HG02623 (cell line): ENCODE data around the gene CRTC3.
"Not testable (repeated sequence)": the region's sequence is repeated elsewhere in the genome, so short reads cannot be mapped to it uniquely, and the experiment has no call there.

Experiments used
- ATAC-seq: cut with Tn5 transposase; IDR thresholded peaks from one replicate; pipeline ENCODE4 v1.9.1; 2021; ENCODE audit warnings: moderate library complexity; ENCODE audit not compliant: unreplicated experiment

CRTC3 gene

DNA sequence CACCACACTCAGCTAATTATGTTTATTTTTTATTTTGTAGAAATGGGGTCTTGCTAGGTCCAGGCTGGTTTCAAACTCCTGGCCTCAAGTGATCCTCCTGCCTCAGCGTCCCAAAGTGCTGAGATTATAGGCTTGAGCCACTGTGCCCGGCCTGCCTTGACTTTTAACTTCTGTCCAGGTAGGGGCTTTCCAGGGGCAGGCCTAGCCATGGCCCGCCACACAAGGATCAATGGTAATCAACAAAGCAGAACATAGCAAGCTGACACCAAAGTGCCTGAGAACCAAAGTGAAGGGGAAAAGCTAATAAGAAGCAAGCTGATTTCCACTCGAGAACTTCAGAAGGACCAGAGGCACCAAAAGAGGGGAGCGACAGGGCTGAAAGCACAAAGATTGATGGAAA, 9.4 kb upstream of the CRTC3 start:
- no peak for ATAC-seq

DNA sequence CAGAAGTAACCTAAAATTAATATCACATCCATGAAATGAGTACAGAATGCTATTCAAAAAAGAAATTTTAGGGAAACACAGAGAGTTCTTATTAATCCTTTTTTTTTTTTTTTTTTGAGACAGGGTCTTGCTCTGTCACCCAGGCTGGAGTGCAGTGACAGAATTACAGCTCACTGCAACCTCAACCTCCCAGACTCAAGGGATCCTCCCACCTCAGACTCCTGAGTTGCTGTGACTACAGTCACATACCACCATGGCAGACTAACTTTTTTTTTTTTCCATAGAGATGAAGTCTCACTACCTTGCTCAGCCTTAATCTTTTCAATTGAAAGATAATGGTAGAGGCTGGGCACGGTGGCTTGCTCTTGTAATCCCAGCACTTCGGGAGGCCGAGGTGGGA, 6.3 kb upstream of the CRTC3 start:
- ATAC-seq = no peak

DNA sequence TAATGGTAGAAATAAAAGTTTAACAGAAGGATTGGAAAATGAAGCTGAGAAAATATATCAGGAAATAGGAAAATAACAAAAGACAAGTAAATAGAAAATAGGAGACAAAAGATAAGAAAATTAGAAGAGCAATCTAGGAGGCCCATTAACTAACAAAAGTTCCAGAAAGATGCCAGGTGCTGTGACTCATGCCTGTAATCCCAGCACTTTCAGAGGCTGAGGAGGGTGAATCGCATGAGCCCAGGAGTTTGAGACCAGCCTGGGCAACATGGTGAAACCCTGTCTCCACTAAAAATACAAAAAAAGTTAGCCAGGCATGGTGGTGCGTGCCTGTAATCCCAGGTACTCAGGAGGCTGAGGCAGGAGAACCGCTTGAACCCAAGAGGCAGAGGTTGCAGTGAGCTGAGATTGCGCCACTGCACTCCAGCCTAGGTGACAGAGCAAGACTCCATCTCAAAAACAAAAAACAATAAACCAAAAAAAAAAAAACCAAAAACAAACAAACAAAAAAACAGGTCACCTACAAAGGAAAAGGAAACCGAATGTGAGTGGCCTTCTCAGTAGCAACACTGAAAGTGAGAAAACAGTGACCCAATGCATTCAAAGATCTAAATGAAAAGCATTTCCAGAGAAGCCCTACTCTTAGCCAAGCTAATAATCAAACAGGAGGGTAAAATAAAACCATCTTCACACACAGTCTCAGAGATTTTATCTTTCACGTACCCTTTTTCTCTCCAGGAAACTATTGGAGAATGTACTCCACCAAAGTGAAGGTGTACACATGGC, 5.5 kb upstream of the CRTC3 start:
- not testable (repeated sequence) for ATAC-seq

DNA sequence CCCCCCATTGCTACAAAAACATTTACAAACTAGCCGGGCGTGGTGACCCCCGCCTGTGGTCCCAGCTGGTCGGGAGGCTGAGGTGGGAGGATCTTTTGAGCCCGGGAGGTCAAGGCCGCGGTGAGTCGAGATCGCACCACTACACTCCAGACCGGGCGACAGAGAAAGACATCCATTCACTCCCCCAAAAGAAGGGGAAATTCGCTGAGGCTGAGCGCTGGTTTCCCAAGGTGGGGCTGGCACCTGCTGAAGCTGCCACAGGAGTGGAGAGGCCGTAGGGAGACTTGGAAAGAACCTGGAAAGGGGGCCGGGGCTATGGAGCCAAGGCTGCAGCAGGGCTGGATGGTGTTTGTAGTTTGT, 732 bp upstream of the CRTC3 start:
- no peak for ATAC-seq

DNA sequence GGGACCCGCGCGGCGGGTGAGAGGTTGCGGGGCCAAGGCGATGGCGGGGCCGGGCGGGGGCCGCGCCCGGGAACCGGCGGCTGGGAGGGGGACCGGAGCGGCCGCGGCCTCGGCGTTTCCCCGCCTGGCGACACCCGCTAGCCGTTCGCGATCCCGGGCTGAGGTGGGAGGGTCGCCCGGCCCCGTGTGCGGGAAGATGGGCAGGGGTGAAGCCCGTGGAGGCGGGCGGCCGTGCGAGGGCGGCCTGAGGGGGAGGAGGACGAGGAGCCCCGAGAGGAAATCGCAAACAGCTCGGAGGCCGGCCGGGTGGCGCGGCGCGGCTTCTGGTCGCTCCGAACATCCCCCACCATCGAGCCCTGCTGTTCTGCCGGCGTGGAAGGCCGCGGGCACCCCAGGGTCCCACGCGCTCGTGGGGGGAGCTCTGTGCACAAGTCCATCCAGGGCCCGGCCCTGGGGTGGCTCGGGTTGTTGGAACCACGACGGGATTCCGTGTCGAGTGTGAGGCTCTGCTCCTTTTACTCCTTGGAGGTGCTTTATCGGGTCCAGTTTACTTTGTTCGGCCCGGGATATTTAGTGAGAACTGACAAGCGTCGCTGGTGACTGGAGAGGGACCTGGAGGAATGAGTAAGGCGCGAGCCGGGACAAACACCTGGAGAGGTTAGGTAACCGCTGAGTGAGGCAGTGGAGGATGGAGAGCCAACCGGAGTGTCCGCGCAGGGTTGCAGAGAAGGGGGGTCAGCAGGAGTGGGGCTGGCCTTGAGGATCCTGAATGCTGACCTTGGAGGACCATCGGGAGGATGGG, 728 bp downstream of the CRTC3 start:
- peak; percentile 35 for ATAC-seq

DNA sequence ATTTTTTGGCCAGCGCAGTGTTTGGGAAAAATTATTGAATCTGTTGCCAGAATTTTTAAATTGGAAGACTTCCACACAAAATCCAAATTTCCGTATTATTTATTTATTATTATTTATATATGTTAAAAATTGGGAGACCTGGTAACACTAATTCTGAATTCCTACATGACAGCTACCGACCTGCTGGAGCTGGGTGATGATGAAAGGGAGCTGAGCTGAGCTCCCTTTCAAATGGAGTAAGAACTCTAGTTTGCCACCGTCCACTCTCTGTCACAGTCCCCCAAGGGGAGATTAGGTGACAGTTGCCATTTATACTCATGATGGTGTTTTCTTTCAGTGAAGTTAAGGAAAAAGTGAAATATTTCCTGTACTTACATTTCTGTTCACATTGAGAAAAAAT, 1.4 kb downstream of the CRTC3 start:
- ATAC-seq = no peak

DNA sequence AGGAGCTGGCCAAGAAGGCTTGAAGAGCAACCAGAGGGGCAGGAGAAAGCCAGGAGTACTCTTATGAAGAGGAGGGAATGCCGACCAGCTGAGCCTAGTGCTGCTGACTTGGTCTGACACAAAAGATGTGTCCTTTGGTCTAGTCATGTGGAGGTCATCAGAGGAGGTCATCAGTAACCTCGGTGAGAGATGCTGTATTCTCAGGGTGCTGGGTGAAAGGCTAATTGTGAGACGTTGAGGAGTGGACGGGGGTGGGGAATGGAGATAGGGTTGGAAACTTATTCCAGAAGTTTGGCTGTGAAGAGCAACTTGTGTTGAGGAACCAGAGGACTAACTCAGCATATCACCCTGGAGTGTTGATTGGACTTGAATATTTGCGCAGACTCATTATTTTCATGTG, 5.5 kb downstream of the CRTC3 start:
- no peak for ATAC-seq

DNA sequence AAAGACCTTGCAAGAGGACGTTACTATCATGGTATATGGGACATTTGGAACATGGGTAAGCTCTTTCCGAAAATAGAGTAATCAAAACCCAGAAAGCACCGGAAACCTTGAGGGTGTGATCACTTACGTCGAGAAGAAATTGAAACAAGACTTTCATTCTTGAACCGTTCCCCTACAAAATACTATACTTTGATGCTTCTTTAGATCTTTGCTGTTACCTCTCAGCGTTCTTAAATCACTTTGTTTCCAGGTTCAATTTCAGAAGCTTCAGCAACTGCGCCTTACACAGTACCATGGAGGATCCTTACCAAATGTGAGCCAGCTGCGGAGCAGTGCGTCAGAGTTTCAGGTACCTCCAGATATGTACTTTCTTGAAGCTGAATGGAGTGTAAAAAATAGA, 10.1 kb downstream of the CRTC3 start:
- no peak for ATAC-seq

DNA sequence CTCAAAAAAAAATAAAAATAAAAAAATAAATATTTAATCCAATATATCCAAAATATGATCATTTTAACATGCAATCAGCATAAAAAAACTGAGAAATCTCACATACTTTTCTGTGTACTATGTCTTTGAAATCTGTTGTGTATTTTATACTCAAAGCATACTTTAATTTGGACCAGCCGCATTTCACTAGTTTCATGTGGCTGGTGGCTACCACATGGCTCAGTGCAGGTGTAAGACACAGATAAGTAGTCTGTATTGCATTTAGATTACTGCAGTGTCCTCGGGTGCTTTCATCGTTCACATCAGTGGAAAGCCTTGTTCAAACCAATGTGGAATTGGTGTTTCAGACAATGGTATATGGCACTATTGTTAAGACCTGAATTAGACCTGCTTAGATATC, 11.0 kb downstream of the CRTC3 start:
- no peak for ATAC-seq

DNA sequence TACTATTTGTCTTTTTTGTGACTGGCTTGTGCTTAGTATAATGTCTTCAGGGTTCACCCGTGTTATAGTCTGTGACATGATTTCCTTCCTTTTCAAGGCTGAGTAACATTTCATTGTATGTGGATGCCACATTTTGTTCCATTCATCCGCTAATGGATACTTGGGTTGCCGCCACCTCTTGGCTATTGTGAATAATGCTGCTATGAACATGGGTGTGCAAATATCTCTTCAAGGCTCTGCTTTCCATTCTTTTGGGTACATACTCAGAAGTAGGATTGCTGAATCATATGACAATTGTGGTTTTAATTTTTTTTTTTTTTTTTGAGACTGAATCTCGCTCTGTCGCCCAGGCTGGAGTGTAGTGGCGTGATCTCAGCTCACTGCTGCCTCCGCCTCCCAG, 15.4 kb downstream of the CRTC3 start:
- ATAC-seq = no peak

DNA sequence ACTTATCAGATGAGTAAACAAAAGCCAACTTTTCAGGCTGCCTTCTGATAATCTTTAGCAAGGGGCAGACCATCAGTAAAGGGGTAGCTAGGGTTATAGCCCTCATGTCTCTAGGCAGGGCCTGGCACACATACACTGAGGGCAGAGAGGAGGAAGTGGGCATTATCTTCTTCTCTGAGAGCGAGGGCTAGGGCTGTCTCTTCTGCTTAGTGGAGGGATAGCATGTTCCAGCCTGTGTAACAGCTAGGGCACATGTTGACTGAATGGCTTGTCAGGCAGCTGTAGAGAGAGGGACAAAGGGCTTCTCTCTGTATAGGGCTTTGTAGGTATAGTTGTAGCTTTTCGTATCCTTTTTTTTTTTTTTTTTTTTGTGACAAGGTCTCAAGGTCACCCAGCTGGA, 17.8 kb downstream of the CRTC3 start:
- no peak for ATAC-seq

DNA sequence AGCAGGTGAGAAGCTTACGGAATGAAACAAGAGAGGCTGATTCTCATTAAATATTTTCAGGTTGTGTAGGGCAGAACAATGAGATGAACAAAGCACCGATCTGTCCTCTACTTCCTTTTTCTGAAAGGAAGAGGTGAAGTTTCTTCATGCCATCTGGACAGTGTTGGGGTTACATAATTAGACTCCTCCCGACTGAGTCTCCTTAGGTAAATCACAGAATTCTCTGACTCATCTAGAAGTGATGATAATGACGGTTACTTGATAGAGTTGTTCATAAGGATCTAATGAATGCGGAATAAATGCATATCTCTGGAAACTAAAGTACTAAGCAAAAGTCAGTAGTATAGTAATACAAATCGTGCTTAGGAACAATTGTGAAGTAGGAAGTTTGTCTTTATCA, 21.2 kb downstream of the CRTC3 start:
- no peak for ATAC-seq

DNA sequence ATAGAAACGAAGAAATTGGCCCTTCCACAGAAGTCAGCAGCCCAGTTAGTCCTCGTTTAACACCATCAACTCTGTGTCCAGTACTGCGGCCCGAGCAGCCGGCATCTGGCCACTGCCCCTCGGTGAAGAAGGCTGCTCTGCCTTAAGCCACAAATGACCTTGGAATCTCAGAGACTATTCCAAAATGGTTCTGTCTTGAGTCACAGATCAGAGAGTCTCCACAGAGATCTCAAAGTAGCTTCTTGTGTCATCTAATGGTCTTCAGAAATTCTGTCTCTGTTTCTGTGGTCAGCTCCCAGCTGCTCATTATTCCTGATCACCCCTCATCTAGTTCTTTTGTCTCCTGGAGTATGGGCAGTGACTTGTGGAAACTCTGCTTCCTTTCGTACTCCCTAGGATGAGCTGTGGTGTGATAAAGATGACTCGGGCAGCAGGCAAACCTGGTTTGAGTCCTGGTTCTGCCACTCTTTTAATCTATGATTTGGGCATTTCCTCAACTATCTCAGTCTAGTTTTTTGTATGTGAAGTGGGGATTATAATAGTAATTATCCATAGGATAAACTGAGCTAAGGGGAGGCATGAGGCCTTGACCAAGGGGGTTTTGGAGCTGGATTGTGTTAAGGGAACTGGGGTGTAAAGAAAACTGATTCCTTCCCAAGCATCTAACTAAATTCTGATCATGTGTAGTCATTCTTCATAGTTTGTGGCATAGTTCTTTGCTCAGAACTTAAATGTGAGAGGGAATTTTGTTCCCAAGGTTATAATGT, 22.6 kb downstream of the CRTC3 start:
- no peak for ATAC-seq

DNA sequence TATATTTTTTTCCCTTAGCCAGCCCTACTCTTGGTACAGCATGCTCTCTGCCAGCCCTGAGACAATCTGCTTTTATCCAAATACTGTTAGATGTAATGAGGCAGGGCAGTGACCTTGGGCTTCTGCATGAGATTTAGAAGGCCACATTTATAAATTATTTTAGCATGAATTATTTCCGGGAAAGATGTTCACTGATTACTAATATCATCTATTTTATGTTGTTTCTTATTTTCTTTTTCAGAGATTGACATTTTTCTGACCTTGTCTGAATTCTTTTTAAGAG, 23.1 kb downstream of the CRTC3 start:
- ATAC-seq = no peak

DNA sequence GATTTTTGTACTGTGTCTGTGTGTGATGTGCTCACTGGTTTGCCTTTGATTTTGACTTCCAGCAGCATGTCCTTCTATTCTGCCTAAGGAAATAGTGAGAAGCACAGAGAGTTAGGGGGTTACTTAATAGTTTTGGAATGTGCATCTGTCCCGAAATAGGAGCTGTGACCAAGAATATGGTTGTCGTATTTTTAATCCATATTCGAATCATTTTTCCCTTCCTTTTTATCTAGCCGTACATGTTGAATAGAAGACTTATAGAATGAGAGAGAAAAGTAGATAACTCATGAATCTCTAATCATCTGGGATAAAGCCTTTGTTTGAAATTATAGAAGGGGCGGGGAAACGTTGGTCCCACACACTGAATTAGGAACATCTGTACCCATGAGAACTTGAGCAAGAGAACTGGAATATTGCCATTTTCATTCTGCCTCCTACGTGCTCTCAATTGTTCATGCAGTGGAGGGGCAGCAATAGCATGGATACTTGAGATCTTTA, 23.6 kb downstream of the CRTC3 start:
- no peak for ATAC-seq

DNA sequence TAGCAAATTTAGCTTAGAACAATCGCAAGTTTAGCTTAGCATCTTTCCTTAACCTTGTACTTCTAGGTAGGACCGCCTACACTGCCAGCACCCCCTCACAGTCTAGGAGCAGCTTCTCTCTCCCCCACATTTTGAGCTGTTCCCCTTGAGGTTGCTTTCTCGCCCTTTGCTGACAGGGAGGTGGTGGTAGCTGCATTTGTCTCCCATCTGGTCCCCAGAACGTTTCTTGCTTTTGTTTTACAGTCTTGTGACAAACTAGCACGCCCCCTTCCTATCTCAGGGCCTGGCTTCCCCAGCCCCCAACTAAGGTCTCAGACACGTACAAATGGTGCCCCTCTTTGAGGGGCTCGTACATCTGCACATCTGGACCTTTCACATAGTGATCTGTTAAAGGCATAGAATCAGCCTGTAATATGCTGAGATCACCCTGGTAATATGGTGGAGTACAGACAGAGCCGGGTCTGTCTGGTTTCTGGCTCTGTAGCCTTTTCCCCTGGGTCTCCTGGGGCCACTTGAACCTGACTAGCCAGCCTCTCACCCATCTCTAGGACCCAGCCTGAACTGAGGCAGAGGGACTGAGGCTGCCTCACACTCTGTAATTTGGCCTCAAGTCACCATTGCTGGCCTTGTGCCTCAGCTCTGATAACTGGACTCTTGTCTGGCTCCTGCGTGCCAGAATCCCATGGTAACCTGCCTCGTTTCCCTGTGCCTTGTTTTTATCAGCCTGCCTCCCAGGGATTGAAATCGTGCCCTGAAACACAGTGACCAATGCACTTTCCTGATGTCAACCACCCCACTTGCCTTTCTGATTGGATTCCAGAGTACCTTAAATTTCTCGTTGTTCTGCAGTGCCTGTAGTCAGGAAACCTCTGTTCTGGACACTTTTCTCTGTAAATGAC, 27.7 kb downstream of the CRTC3 start:
- no peak for ATAC-seq

DNA sequence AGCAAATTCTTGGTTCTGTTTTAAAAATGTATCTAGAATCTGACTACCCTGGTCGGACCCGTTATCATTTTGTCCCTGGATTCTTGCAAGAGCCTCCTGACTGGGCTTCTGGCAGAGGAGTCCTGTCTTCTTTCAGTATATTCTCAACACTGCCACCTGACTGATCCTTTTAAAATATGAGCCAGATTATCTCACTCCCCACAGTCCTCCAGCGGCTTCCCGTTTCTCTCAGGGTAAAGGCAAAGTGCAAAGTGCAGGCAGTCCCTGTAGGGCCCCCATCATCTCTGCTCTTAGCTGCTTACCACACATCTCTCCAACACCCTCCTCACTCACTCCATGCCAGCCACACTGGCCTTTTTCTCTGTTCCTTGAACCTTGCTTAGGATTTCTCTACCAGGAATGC, 28.4 kb downstream of the CRTC3 start:
- no peak for ATAC-seq

DNA sequence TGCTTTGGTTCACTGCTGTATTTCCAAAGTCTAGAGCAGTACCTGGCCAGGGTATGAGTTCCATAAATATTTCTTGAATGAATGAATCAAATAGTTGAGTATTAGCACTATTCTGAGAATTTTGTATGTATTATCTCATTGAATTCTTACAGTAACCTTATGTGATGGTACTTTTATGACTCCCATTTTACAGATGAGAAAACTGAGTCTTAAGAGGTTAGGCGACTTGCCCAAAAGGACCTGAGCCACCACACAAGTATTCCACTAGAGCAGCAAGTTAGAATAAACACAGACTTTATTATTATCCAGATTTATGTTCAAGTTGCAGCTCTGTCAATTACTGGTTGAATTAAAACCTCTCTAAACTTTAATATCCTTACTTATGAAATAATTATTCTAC, 29.4 kb downstream of the CRTC3 start:
- ATAC-seq = no peak

DNA sequence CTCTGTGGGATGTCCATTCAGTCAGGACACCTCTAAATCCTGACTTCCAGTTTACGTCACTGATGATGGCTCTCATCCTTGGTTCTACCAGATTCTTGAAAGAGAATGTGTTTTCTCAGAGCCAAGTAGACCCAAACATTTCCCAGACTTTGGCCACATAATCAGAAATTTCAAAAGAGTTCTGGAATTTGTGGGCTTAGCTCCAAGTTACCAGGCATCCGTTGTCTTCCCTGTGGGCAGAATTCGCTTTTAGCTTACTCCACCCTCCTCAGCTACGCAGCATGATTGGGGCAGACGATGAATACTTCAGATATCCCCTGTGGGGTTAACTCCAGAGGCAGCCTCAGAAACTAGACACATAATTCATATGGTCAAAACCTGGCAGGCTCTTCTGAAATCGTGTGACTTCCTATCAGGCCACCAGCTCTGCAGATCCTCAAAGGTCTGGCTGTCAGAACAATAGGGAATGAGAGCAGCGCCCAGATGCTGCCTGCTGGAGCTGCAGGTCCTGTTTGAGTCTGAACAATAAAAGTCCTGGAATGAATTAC, 30.6 kb downstream of the CRTC3 start:
- no peak for ATAC-seq
